CD4-positive, alpha-beta T cell treated with Interleukin-15 for 1 hour (primary cell): Measurements from ENCODE around the gene PDE4DIP.
"Not testable (repeated sequence)": the region's sequence is repeated elsewhere in the genome, so short reads cannot be mapped to it uniquely, and the experiment has no call there.

Experiments used
- DNase-seq: peaks from one replicate; pipeline ENCODE4 v3.0.0-alpha.2; 2020

PDE4DIP gene

DNA sequence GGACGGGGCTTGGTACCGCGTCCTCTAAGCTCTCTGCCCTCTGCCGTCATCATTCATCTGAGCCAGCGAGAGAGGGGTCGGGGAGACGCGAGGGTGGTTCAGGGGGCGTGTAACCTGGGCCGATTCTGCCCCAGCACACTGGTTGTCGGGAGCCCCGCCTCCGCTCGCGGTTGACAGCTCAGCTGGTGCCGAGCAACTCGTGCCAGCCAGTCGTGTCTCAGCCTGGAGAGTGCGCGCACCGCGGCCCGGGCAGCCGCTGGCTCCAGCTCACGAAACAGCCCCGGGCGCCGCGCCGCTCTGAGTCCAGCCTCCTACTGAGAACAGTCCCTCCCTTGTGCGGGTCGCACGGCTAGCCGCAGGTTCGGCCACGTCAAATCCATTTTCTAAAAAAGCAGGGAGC lies at the start of gene PDE4DIP:
Gene PDE4DIP (plus strand): TSS at position 209 of the 400 bp plus-strand sequence. CDS start 347 bp downstream, outside the sequence.
- peak; percentile 27 for DNase-seq

DNA sequence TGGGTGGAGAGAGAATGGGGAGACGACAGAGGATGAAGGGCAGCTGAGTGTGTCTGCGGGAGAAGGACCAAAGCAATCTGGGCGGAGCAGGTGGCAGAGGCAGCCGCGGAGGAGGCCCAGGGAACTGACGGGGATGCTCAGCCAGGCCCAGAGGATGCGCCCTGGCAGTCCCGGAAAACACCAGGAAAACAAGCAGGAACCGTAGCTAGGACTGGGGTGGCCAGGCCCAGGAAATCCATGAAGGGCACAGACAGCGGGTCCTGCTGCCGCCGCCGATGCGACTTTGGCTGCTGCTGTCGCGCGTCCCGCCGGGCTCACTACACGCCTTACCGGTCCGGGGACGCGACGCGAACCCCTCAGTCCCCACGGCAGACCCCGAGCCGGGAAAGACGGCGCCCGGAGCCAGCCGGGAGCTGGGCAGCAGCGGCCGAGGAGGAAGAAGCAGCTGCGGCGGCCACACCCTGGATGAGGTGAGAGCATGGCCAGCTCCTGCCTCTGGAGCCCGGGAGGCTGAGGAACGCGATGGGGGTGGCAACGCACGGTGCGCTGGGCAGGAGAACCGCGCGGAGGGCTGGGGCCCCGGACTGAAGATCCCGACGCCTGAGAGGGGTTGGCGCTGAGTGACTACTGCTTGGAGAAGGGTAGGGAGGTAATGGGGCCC lies 35.8 kb upstream of the PDE4DIP start:
- DNase-seq = not testable (repeated sequence)

DNA sequence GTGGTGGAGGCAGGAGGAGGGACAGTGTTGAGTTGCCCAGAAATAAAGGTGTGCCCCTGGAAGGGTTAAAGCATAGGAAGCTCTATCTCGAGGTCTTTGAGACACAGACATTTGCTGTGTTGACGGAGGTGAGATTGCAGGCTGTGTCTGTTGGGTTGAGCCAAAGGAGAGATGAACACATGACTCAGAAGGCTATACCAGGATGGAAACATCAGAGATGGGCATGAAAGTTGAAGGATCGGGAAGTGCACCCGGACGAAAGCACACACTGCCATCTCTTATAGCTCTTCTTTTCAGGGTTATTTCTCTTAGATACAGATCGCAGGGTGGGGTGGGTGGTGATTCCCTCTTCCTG lies 35.3 kb upstream of the PDE4DIP start:
- DNase-seq = not testable (repeated sequence)

DNA sequence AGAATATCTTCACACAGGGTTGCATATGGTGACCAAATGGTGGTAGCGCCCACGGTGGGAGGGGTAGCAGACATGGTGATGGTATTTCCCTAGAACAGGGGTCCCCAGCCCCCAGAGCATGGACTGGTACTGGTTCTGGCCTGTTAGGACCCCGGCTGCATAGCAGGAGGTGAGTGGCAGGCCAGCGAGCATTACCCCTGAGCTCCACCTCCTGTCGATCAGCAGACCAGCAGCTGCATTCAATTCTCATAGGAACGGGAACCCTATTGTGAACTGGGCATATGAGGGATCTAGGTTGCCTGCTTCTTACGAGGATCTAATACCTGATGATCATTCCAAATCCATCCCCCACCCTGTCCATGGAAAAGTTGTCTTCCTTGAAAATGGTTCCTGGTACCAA lies 22.0 kb upstream of the PDE4DIP start:
- DNase-seq = not testable (repeated sequence)

DNA sequence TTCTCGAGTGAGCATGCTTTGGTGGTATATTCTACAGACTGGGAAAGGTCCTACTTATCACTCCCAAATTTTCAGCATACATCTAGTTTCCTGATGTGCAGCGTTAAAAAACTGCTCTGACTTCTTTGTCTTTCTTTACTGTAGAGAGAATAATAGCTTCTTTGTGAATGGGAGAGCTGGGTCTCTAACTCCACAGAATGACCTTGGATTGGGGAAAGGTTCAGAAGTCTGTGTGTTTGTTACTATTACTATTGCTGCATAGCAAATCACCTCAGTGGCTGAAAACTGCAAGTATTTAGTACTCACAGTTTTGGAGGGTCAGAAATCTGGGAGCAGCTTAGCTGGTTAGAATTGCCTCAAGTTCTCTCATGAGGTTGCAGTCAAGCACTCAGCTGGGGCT lies 20.4 kb upstream of the PDE4DIP start:
- DNase-seq = not testable (repeated sequence)

DNA sequence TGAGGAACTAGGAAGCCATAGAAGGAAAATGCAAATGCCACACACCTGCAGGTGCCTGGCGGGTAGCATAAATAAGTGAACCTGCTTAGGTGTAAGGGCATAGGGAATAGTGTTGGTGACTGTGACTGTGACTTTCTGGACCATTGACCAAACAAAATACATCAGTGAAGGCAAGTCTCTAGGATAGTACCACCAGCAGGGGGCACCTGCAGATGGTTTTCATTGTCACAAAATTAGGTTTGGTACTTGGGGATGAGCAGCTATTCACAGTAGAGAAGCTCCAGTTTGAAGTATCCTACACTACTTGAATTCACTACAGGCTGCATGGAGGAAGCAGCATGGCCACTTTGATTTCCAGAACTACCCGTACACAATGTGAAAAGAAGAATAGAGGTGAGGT lies 19.2 kb upstream of the PDE4DIP start:
- DNase-seq = not testable (repeated sequence)

DNA sequence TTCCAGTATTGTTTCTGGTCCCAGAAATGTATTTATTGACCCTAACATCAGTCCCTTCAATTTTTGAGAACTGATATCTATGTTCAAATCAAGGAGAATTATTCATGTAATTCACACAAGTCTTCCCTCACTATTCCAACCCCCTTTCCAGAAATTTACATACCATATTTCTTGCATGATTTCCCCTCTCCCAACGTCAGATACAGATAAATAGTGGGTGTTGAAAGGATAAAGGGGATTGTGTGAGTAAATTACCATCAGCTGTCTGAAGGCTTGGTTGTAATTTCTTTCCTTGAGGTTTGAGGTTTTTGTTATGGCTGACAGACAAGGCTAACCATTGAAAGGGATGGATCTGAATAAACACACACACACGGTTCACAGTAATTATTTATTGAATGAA lies 15.7 kb upstream of the PDE4DIP start:
- DNase-seq = not testable (repeated sequence)

DNA sequence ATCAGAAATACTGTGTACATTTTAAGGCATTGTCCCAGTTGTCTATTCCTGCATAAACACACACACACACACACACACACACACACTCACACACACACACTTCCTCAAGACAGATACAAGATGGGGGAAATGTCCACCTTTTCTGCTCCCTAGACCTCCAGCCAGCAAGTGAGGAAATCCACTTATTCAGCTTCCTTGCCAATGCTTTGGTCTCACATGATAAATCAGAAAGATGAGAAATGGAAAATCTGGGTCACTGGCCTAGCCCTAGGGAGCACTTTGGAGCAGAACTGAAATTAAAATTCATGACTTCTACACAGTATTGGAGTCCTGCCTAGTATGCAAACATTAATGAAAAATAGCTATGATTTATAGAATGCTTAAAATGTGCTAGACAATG lies 15.3 kb upstream of the PDE4DIP start:
- DNase-seq = not testable (repeated sequence)

DNA sequence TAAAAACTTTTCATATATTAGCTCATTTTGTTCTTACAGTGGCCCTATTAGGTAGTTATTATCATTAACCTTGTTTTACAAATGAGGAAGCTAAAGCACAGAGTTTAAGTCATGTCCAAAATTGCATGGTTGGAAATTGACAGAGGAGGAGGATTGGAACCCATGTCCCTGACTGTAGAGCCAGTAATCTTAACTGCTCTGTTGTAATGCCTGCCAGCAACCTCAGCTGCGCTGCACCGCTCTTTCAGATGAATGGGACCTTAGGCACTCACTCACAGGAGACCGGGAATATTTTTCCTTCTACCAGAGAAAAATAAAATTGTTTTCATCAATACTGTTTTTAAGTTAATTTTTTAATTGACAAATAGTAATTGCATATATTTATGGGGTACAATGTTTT lies 14.9 kb upstream of the PDE4DIP start:
- not testable (repeated sequence) for DNase-seq

DNA sequence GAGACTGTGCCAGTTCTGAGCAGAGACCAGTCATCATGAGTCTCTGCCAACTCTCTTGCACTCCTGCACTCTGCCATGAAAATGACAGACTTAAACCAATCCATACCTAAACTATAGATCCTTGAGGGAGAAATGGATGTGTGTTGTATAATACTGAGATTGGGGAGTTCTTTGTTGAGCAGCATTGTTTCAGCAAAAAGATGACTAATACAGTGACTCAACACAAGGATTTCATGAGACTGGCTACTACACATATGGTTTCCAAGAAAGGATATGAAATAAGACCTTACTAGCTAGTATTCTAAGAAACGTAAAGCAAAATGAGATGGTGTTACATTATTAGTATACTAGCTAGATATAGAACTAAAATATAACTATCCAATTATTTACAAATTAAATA lies 3.0 kb upstream of the PDE4DIP start:
- DNase-seq = not testable (repeated sequence)

DNA sequence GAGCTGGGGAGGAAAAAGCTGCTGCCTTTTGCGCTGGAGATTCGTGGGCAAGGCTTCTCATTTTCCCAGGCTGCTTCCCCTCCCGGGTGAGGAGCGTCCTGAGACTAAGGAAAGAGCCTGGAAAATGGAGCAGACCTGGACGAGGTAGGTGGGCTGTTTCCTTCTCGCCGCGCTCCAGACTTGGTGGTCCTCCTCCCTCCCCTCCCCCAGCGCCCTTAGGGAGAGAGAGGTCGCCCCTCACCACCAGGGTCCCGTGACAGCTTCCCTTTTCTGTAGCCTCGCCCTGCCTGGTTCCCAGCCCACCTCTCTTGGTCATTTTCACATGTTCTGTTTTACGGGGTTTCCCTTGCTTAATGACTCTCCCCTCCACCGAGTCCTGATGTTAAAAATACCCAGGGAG lies 423 bp downstream of the PDE4DIP start:
- DNase-seq = not testable (repeated sequence)

DNA sequence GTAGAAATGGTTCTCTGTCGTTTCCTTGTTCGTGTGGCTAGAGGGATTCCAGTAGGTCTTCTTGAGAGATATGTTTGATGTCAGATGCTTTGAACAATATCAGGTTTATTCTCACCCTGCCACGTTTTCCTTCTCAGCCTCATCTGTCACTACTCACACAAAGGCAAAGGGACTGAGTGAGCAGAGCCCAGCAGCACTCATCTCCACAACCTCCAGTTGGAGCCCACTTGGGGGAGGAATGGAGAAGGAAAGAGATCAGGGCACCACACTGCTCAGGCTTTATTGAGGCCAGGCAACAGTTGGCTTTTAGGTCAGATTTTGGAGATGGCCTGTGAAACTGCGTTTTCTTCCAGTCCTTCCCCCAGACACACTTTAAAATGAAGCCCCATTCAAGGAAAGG lies 840 bp downstream of the PDE4DIP start:
- DNase-seq = not testable (repeated sequence)

DNA sequence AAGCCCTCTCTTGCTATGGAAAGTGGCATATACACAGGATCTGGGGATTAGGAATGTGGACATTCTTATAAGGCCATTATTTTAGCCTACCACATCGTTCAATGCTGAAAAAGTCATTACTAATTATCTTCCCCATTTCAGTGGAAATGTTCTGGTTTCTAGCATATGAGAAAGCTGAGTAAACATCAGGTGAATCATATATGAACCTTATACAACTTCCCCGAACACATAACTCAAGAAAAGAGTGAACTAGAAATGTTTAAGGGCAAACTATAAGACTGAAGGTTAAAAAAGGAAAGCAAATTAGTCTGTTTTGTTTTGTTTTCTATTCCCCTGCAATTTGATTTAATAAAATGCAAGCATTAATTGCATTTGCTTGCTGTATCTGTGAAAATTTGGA lies 6.1 kb downstream of the PDE4DIP start:
- not testable (repeated sequence) for DNase-seq

DNA sequence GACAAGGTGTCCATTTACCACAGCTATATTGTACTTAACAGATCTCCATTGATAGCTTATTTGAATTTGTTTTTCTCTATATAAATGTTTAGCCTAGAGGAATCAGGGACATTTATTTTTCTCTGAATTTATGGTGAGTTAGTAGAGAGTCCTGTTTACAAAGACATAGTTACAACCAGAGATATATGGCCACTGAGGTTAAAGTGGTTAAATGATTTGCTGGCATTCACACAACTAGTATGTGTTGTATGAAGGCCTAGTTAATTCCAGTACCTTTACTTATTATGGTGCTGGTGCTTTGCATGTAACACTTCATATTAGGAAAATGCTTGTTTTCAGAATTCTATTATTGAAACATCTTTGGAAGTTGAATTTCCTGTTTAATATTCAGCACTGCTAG lies 6.6 kb downstream of the PDE4DIP start:
- DNase-seq = not testable (repeated sequence)

DNA sequence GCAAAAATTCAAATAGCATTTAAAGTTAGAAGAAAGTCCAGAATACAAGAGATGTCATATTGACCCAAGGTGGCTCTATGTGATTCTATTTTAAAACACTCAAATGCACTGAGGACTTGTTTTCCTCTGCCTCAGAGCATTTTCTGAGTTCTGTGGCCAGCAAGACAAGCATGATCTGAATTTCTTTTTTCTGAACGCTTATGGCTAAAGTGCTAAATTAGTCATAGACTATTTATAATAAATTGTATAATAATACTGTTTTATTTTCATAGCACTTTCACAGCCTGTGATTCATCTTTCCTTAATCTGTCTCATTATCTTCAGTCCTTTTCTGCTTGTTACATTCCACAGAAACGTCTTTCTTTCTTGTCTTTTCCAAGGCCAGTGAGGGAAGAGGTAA lies 7.5 kb downstream of the PDE4DIP start:
- DNase-seq = not testable (repeated sequence)

DNA sequence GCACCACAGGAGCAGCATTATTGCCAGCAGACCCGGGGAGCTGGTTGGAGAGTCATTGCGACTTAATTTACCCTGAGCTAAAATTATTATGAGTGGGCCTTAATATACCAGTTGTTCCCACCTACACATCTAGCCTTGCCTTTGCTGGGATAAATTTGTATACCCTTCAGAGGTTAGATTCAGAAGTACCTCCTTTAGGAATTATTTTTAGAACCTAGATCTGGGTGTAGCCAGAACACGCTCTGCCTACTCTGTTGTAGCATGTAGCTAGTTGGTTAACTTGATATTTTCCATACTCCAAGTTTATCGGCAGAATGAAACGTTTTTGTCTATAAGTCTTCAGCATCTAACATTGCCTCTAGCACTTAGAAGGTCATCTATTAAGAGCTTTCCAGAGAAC lies 9.1 kb downstream of the PDE4DIP start:
- not testable (repeated sequence) for DNase-seq

DNA sequence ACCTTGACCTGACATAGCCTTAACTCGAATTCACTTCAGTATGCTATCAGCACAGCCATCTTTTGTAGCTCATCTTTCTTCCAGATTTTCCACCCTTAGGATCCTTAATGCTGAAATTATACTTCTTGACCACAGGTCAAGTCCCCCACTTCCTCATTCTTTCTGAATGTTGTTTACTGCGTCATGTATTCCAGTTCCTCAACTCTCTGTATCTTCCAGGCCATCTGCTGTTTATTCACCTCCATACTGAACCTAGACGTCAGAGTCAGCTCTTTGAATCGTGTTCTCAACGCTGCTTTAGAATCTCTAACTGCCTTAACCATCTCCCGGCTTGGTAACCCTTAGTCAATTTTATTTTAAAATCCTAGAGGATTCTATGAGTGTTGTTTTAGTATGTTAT lies 9.8 kb downstream of the PDE4DIP start:
- DNase-seq = not testable (repeated sequence)

DNA sequence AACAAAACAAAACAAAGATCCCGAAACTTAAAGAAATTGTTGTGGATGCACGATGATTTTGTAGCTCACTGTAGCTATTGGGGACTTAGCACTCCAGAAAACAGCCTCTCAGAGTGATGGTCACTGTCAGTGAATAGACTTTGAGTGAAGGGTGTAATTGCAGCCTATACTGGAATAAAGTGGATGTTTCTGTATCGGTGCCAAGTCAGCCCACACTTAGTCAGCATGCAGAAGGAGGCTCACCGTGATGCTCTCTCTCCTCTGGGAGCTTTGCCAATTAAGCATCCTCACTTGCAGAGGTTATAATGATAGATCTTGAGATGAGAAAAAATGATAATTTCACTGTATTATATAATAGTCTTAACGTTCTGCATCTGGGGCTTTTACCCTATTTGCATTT lies 11.1 kb downstream of the PDE4DIP start:
- not testable (repeated sequence) for DNase-seq

DNA sequence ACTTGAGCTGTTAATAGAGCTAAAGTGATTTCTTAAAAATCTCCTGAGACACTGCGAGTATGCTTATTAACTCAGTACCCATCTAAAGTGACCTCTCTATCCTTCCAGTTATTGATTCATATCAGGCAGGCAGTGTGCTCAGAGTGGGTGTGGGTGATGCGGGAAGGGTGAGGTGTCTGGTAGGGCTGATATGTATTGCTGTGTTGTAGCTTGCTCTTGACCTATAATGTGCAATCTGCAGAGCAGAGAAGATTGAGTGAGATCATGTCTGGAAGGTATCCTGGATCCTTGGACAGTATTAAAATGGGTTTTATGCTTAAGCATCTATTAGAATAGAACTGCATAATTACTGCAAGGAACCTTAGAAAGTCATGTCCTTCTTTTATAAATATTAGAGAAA lies 15.8 kb downstream of the PDE4DIP start:
- DNase-seq = not testable (repeated sequence)

DNA sequence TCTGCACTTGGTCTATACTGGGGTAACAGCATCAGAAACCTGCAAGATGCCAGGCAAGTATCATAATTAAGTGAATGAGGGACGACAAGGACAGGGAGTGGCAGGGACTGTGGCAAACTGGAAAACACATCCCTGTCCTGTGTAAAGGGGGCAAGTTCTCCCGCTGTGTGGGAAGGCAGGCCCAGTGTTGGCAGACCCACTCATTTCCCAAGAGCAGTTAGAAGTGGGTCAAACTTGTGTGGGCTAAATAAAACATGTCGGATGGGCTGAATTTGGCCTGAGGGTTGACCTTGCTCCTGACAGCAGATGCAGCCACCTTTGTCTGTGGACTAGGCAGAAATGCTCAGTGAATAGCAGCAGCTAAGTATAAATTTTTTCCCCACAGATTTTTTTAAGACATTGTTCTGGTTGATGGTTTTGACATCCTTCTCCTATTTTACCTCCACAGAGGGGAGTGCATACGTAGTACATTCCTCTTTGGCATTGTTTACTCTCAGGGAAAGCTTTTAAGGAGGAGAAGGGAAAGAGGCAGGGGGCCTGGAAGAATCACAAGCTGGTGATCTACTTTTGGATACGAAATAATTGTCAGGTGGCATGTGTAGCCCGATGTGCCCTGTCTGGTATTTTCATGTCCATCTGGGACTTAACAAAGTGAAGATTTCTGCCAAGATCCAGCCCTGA lies 16.5 kb downstream of the PDE4DIP start:
- DNase-seq = not testable (repeated sequence)

DNA sequence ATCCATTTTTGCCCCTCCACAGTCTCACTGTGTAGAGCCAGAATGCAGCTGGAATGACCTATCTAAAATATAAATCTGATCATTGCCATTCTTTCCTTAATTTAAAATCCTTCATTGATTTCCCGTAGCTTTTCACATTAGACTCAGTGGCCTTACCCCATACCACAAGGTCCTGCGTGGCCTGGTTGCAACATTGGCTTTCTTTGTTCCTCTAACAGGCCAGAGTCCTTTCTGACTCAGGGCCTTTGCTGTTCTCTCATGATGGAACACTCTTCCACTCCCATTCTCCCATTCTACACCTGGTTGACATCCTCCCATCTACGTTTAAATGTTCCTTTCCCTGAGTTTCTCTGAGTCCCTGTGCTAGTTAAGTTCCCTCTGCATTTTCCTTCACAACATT lies 18.4 kb downstream of the PDE4DIP start:
- not testable (repeated sequence) for DNase-seq

DNA sequence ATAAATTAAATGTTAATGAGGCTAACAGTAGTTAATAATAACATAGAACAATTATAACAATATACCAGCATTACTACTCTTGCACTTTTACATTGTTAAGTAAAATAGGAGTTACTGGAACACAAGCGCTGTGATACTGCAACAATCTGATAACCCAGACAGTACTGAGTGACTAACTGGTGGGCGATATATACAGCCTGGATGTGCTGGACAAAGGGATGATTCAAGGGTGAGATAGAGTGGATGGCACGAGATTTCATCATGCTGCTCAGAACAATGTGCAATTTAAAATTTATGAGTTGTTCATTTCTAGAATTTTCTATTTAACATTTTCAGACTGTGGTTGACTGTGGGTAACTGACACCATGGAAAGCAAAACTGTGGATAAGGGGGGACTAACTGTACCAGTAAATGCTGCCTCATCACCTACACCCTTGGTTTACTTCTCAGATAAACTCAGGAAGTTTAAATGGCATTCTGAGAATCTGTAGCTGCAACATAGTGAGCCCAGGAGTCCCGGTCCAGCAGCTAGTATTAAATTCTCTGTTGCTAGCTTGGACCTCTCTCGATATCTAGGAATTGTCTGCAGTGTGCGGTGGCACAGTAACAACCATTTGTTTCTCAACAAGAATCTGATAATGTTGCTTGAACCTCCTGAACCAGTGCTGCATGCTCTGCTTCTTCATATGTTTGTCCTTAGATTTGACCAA lies 24.9 kb downstream of the PDE4DIP start:
- DNase-seq = not testable (repeated sequence)

DNA sequence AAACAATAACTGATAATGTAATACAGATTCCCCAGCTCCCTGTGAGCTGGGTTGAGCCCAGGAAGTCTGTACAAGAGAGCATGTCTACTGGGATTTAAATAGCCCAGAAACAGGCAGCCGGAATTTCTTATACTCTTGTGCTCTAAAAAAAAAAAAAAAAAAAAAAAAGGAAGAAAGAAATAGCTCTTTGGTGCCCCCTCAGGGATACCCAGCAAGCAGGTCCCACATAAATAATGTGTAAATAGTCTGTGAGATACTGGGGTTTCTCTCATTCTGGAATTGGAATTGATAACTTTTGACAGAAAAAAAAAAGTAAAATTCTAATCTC lies 25.4 kb downstream of the PDE4DIP start:
- DNase-seq = not testable (repeated sequence)
